HCEC 1CT (cell line): ENCODE results near the gene COL8A1.
A peak's percentile ranks its signal among the peaks of the same experiment; 100 is the strongest.

ENCODE experiments used
- DNase-seq: peaks from one replicate; pipeline ENCODE4 v3.0.0-alpha.2; 2017

The COL8A1 gene

GRCh38 chr3:99765042-99765942 lies 126.9 kb downstream of the COL8A1 start:
- DNase-seq: peak; percentile 50

- no peak for DNase-seq
Measured at GRCh38 chr3:99767291-99767690, 128.9 kb downstream of the COL8A1 start.

- no peak for DNase-seq
Measured at GRCh38 chr3:99768126-99768525, 129.7 kb downstream of the COL8A1 start.

GRCh38 chr3:99768808-99769501 lies 130.6 kb downstream of the COL8A1 start:
- DNase-seq: no peak

- no peak for DNase-seq
Measured at GRCh38 chr3:99772171-99772570, 133.8 kb downstream of the COL8A1 start.

- DNase-seq: no peak
Measured at GRCh38 chr3:99772671-99773070, 134.3 kb downstream of the COL8A1 start.

GRCh38 chr3:99774467-99774866 lies 136.1 kb downstream of the COL8A1 start:
- peak; percentile 85 for DNase-seq

GRCh38 chr3:99776516-99777209 lies 138.3 kb downstream of the COL8A1 start:
- no peak for DNase-seq

- no peak for DNase-seq
Measured at GRCh38 chr3:99777210-99777549, 138.8 kb downstream of the COL8A1 start.

GRCh38 chr3:99777708-99778107 lies 139.3 kb downstream of the COL8A1 start:
- no peak for DNase-seq

- no peak for DNase-seq
Measured at GRCh38 chr3:99780749-99781148, 142.4 kb downstream of the COL8A1 start.

- peak; percentile 63 for DNase-seq
Measured at GRCh38 chr3:99781761-99782160, 143.4 kb downstream of the COL8A1 start.

GRCh38 chr3:99783011-99783573 lies 144.7 kb downstream of the COL8A1 start:
- DNase-seq: peak; percentile 94

- DNase-seq: peak; percentile 71
Measured at GRCh38 chr3:99789011-99789721, 150.8 kb downstream of the COL8A1 start.

GRCh38 chr3:99794485-99794884 lies 156.1 kb downstream of the COL8A1 start:
- no peak for DNase-seq

- DNase-seq: no peak
Measured at GRCh38 chr3:99795573-99795972, 157.2 kb downstream of the COL8A1 start.

- no peak for DNase-seq
Measured at GRCh38 chr3:99799422-99799821, 161.0 kb downstream of the COL8A1 start.

- DNase-seq: no peak
Measured at GRCh38 chr3:99803297-99803696, 164.9 kb downstream of the COL8A1 start.

GRCh38 chr3:99805160-99805559 lies 166.8 kb downstream of the COL8A1 start:
- DNase-seq: no peak

- peak; percentile 73 for DNase-seq
Measured at GRCh38 chr3:99808163-99808794, 169.9 kb downstream of the COL8A1 start.

- no peak for DNase-seq
Measured at GRCh38 chr3:99809565-99809964, 171.2 kb downstream of the COL8A1 start.

- no peak for DNase-seq
Measured at GRCh38 chr3:99810403-99810802, 172.0 kb downstream of the COL8A1 start.
